GM12878 (cell line): Measurements from ENCODE around the gene ZMYND10. TPM values are rescaled to one million over a fixed set of nuclear protein-coding genes. Genes with fewer than 3 reads are reported as not detected.
A peak's percentile ranks its signal among the peaks of the same experiment; 100 is the strongest.

ENCODE experiments used
- BHLHE40 ChIP-seq, 2 experiments: fragments of 450-650 bp in 1 of 2; IDR thresholded peaks; 2 replicates each; pipeline ENCODE4 v1.6.1; 2011 to 2017; ENCODE audit warnings: low read depth in 2 of 2, borderline replicate concordance in 1 of 2, improper control_type of control experiment in 1 of 2, low read length in 1 of 2, mild to moderate bottlenecking in 1 of 2
- BRCA1 ChIP-seq: IDR thresholded peaks from 2 replicates; pipeline ENCODE4 v1.6.1; 2011; ENCODE audit warnings: low read depth, low read length, improper control_type of control experiment
- CREB1 ChIP-seq: IDR thresholded peaks from 2 replicates; pipeline ENCODE4 v1.6.1; 2012; ENCODE audit warnings: low read depth, mild to moderate bottlenecking, inconsistent platforms
- DPF2 ChIP-seq: fragments of 450-650 bp; IDR thresholded peaks from 2 replicates; pipeline ENCODE4 v1.6.1; 2017; ENCODE audit warnings: mild to moderate bottlenecking
- EED ChIP-seq: sonication (generic); IDR thresholded peaks from 2 replicates; pipeline ENCODE4 v1.6.1; 2016; ENCODE audit warnings: antibody characterized with exemption, low read depth
- EGR1 ChIP-seq, 2 experiments: IDR thresholded peaks; 1 replicate in 1 of 2; 2 replicates in 1 of 2; pipeline ENCODE4 v1.6.1; 2011 to 2012; ENCODE audit warnings: low read depth in 2 of 2, low read length in 2 of 2, borderline replicate concordance in 1 of 2, mild to moderate bottlenecking in 1 of 2, moderate library complexity in 1 of 2
- FOS ChIP-seq: IDR thresholded peaks from 3 replicates; pipeline ENCODE4 v1.6.1; 2011; ENCODE audit warnings: borderline replicate concordance; ENCODE audit not compliant: insufficient read length; ENCODE audit errors: extremely low read depth
- HCFC1 ChIP-seq: fragments of 150-350 bp; IDR thresholded peaks from 2 replicates; pipeline ENCODE4 v1.6.1; 2014; ENCODE audit warnings: low read length
- IRF4 ChIP-seq: IDR thresholded peaks from 2 replicates; pipeline ENCODE4 v1.6.1; 2011; ENCODE audit warnings: low read depth, low read length
- KAT2A ChIP-seq: conservative IDR thresholded peaks from 2 replicates; pipeline ENCODE4 v1.6.1; 2011; ENCODE audit warnings: low read depth, low read length; ENCODE audit not compliant: control insufficient read depth
- LARP7 ChIP-seq: fragments of 450-650 bp; IDR thresholded peaks from 2 replicates; pipeline ENCODE4 v1.6.1; 2017; ENCODE audit warnings: mild to moderate bottlenecking
- MTA3 ChIP-seq: IDR thresholded peaks from 2 replicates; pipeline ENCODE4 v1.6.1; 2012; ENCODE audit warnings: low read length, inconsistent platforms, borderline replicate concordance
- NR2C1 ChIP-seq: fragments of 450-650 bp; IDR thresholded peaks from 2 replicates; pipeline ENCODE4 v1.6.1; 2017; ENCODE audit warnings: antibody characterized with exemption, mild to moderate bottlenecking, moderate library complexity
- NR2C2 ChIP-seq: IDR thresholded peaks from 2 replicates; pipeline ENCODE4 v1.6.1; 2011; ENCODE audit warnings: borderline replicate concordance, low read depth; ENCODE audit not compliant: control insufficient read depth, insufficient read length
- PAX5 ChIP-seq: IDR thresholded peaks from 2 replicates; pipeline ENCODE4 v1.6.1; 2011; ENCODE audit warnings: low read depth, low read length, borderline replicate concordance
- PAX8 ChIP-seq: fragments of 450-650 bp; IDR thresholded peaks from 2 replicates; pipeline ENCODE4 v1.6.1; 2017; ENCODE audit warnings: mild to moderate bottlenecking, moderate library complexity
- POLR2A ChIP-seq: IDR thresholded peaks from 2 replicates; pipeline ENCODE4 v1.6.1; 2011; ENCODE audit warnings: low read depth, mild to moderate bottlenecking, low read length
- RAD21 ChIP-seq: IDR thresholded peaks from 2 replicates; pipeline ENCODE4 v1.6.1; 2011; ENCODE audit warnings: mild to moderate bottlenecking, low read depth, low read length, moderate library complexity; ENCODE audit not compliant: insufficient read depth
- RBBP5 ChIP-seq: fragments of 200-600 bp; sonication (generic); conservative IDR thresholded peaks from 2 replicates; pipeline ENCODE4 v1.6.1; 2016
- RFX5 ChIP-seq: IDR thresholded peaks from 2 replicates; pipeline ENCODE4 v1.6.1; 2011; ENCODE audit warnings: low read depth, low read length, improper control_type of control experiment
- SIX5 ChIP-seq: IDR thresholded peaks from 2 replicates; pipeline ENCODE4 v1.6.1; 2011; ENCODE audit warnings: mild to moderate bottlenecking, low read depth, low read length, moderate library complexity; ENCODE audit not compliant: severe bottlenecking
- SPI1 ChIP-seq: IDR thresholded peaks from 2 replicates; pipeline ENCODE4 v1.6.1; 2011; ENCODE audit warnings: low read depth, mild to moderate bottlenecking, low read length, moderate library complexity, borderline replicate concordance; ENCODE audit not compliant: insufficient read depth
- TAF1 ChIP-seq: IDR thresholded peaks from 2 replicates; pipeline ENCODE4 v1.6.1; 2011; ENCODE audit warnings: mild to moderate bottlenecking, low read depth, low read length, borderline replicate concordance
- ZNF217 ChIP-seq: fragments of 450-650 bp; IDR thresholded peaks from 2 replicates; pipeline ENCODE4 v1.6.1; 2017; ENCODE audit warnings: antibody characterized with exemption, mild to moderate bottlenecking
- ZNF274 ChIP-seq: IDR thresholded peaks from one replicate; pipeline ENCODE4 v1.8.0; 2011; ENCODE audit not compliant: insufficient read length, insufficient read depth
- polyA plus RNA-seq, 11 experiments: library from polyadenylated mRNA; depleted of rRNA in 4 of 11; unstranded in 6 of 11; stranded (reverse) in 5 of 11; fragments of >200 nt; fragmentation: Nextera tagmentation in 4 of 11; fragmentation: Illumina TruSeq in 1 of 11; extraction: Ambion mirVana in 4 of 11; extraction: Trizol in 1 of 11; gene quantifications; 1 replicate in 1 of 11; 2 replicates in 10 of 11; pipeline versions ENCODE4 v1.2.1 to v1.2.3, GENCODE V29; 2011 to 2016; ENCODE audit warnings: inconsistent platforms in 2 of 11, missing spikeins in 2 of 11, low read depth in 1 of 11
- total RNA-seq, 4 experiments: library from RNA; depleted of rRNA in 3 of 4; stranded (reverse); fragments of >200 nt in 3 of 4; fragmentation: Illumina TruSeq in 1 of 4; extraction: Trizol in 1 of 4; gene quantifications; 2 replicates each; pipeline versions ENCODE4 v1.2.1 to v1.2.3, GENCODE V29; 2013 to 2021
- TF ChIP-seq, protein P1 (sequence below): IDR thresholded peaks from 2 replicates; pipeline ENCODE4 v1.6.1; 2012; ENCODE audit warnings: low read depth, low read length, improper control_type of control experiment
- TF ChIP-seq, protein P2 (sequence below): fragments of 450-650 bp; IDR thresholded peaks from 2 replicates; pipeline ENCODE4 v1.6.1; 2016; ENCODE audit warnings: mild to moderate bottlenecking
- TF ChIP-seq, protein P3 (sequence below): fragments of 450-650 bp; conservative IDR thresholded peaks from 2 replicates; pipeline ENCODE4 v1.6.1; 2017; ENCODE audit warnings: mild to moderate bottlenecking, moderate library complexity

ZMYND10 gene
- total and polyA plus RNA-seq, 10 of the 15 experiments (the other 5 are each of a cell fraction or from before 2014, with no cell fraction given): 0.11 to 1.0 (median 0.37) TPM

DNA sequence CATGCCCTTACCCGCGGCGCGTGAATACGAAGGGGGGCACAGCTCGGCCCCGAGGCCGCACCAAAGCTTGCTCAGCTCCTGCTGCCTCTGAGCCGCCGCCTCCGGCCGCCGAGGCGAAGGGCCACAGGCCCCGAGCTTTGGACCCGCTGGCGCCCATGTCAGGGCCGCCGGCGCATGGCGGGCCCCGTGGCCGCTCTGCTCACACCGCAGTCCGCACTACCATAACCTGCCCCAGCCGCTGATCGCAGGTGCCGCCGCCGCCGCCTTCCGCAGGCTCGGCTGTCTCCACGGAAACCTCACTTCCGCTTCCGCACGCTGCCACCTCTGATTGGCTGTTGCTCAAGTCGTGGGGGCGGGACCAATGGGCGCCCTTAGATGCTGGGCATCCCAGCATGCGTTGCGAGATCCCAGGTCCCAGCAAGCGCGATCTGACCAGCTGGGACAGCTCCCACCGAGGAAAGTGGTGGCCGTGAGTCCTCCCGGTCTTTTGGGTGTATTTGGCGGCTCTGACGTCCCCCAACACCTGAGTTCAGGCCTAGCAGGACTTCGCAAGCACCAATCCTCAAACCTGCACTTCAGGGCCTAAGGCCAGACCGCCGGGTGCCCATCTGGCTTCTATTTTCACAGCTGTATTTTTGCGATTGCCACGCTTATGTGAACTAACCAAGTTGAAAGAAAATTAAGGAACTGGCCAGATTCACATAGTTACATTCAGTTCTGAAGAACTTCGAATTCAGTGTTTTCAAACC, 17.4 kb downstream of the ZMYND10 start, which contains the start of gene TUSC2 (continued):
- TF ChIP-seq POLR2A (peak; percentile 92), HCFC1 (peak; percentile 59), BHLHE40 (IDR thresholded peaks at IDR 0.05; ENCODE audit: borderline replicate concordance in 1 of 2, low read depth in 2 of 2, low read length in 1 of 2) (peak; percentile 49 to 84; a peak in 3 of 4 replicates), PAX5 (0 out of 2 replicates have a peak, but pooled peaks have one; percentile 22), LARP7 (peak; percentile 78), SIX5 (peak; percentile 27), RBBP5 (no peak), FOS (no peak), ZNF217 (no peak), RFX5 (peak; percentile 49; the same call in 1 of the 2 replicates), EGR1 (IDR thresholded peaks at IDR 0.05; ENCODE audit: borderline replicate concordance in 1 of 2, low read depth in 2 of 2, low read length in 2 of 2) (peak; percentile 24 to 50; a peak in 2 of 3 replicates), DPF2 (0 out of 2 replicates have a peak, but pooled peaks have one; percentile 57), CREB1 (peak; percentile 92), NR2C1 (no peak), IRF4 (0 out of 2 replicates have a peak, but pooled peaks have one; percentile 37), BRCA1 (no peak), ZNF274 (no peak), PAX8 (no peak), TAF1 (peak; percentile 83), RAD21 (no peak), EED (0 out of 2 replicates have a peak, but pooled peaks have one; percentile 25), KAT2A (no peak), NR2C2 (no peak), SPI1 (peak; percentile 74), MTA3 (peak; percentile 41; the same call in 1 of the 2 replicates)
- TF ChIP-seq, protein P1, sequence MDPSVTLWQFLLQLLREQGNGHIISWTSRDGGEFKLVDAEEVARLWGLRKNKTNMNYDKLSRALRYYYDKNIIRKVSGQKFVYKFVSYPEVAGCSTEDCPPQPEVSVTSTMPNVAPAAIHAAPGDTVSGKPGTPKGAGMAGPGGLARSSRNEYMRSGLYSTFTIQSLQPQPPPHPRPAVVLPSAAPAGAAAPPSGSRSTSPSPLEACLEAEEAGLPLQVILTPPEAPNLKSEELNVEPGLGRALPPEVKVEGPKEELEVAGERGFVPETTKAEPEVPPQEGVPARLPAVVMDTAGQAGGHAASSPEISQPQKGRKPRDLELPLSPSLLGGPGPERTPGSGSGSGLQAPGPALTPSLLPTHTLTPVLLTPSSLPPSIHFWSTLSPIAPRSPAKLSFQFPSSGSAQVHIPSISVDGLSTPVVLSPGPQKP: peak; percentile 70
- TF ChIP-seq, protein P2, sequence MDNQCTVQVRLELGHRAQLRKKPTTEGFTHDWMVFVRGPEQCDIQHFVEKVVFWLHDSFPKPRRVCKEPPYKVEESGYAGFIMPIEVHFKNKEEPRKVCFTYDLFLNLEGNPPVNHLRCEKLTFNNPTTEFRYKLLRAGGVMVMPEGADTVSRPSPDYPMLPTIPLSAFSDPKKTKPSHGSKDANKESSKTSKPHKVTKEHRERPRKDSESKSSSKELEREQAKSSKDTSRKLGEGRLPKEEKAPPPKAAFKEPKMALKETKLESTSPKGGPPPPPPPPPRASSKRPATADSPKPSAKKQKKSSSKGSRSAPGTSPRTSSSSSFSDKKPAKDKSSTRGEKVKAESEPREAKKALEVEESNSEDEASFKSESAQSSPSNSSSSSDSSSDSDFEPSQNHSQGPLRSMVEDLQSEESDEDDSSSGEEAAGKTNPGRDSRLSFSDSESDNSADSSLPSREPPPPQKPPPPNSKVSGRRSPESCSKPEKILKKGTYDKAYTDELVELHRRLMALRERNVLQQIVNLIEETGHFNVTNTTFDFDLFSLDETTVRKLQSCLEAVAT: 0 out of 2 replicates have a peak, but pooled peaks have one; percentile 28
- TF ChIP-seq, protein P3, sequence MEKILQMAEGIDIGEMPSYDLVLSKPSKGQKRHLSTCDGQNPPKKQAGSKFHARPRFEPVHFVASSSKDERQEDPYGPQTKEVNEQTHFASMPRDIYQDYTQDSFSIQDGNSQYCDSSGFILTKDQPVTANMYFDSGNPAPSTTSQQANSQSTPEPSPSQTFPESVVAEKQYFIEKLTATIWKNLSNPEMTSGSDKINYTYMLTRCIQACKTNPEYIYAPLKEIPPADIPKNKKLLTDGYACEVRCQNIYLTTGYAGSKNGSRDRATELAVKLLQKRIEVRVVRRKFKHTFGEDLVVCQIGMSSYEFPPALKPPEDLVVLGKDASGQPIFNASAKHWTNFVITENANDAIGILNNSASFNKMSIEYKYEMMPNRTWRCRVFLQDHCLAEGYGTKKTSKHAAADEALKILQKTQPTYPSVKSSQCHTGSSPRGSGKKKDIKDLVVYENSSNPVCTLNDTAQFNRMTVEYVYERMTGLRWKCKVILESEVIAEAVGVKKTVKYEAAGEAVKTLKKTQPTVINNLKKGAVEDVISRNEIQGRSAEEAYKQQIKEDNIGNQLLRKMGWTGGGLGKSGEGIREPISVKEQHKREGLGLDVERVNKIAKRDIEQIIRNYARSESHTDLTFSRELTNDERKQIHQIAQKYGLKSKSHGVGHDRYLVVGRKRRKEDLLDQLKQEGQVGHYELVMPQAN: peak; percentile 95
